TTC549 (cell line): ENCODE data around the gene RASSF5.

Experiments used
- FAIRE-seq: peaks from 2 replicates; lab custom pipeline; 2012; peaks lifted over from hg19 to GRCh38; lab: Jason Lieb, UNC

The RASSF5 gene

GRCh38 chr1:206497363-206497762 is 10.0 kb upstream of the RASSF5 start:
- FAIRE-seq = no peak

- no peak for FAIRE-seq
These were observed 9.6 kb upstream of the RASSF5 start for GRCh38 chr1:206497774-206498173.

GRCh38 chr1:206498685-206499084 is 8.6 kb upstream of the RASSF5 start:
- no peak for FAIRE-seq

- no peak for FAIRE-seq
These were observed 7.3 kb upstream of the RASSF5 start for GRCh38 chr1:206500046-206500445.

- FAIRE-seq = no peak
These were observed 5.5 kb upstream of the RASSF5 start for GRCh38 chr1:206501881-206502280.

- FAIRE-seq = no peak
These were observed 4.9 kb upstream of the RASSF5 start for GRCh38 chr1:206502403-206502802.

- no peak for FAIRE-seq
These were observed 4.5 kb upstream of the RASSF5 start for GRCh38 chr1:206502812-206503211.

GRCh38 chr1:206503591-206504362 is 3.6 kb upstream of the RASSF5 start:
- FAIRE-seq = no peak

GRCh38 chr1:206504363-206504713 is 3.0 kb upstream of the RASSF5 start:
- FAIRE-seq = no peak

GRCh38 chr1:206505702-206506355 is 1.5 kb upstream of the RASSF5 start:
- FAIRE-seq = no peak

GRCh38 chr1:206506405-206507283 is 687 bp upstream of the RASSF5 start:
- no peak for FAIRE-seq

- FAIRE-seq = no peak
These were observed 979 bp downstream of the RASSF5 start for GRCh38 chr1:206508130-206508889.

- FAIRE-seq = no peak
These were observed 1.6 kb downstream of the RASSF5 start for GRCh38 chr1:206508956-206509355.

- FAIRE-seq = no peak
These were observed 2.4 kb downstream of the RASSF5 start for GRCh38 chr1:206509612-206510257.

- no peak for FAIRE-seq
These were observed 3.0 kb downstream of the RASSF5 start for GRCh38 chr1:206510371-206510770.

- FAIRE-seq = no peak
These were observed 4.2 kb downstream of the RASSF5 start for GRCh38 chr1:206511362-206512057.

- no peak for FAIRE-seq
These were observed 4.9 kb downstream of the RASSF5 start for GRCh38 chr1:206512058-206512850.

- no peak for FAIRE-seq
These were observed 5.5 kb downstream of the RASSF5 start for GRCh38 chr1:206512851-206513180.

GRCh38 chr1:206513312-206514111 is 6.2 kb downstream of the RASSF5 start:
- FAIRE-seq = no peak
